SK-N-SH (cell line): ENCODE data around the gene PSMD3. TPM values are rescaled to one million over a fixed set of nuclear protein-coding genes. Genes with fewer than 3 reads are reported as not detected.

ENCODE experiments used
- CTCF ChIA-PET: fragments of 300-600, 350-600 bp; formaldehyde crosslinking; extraction: SDS; loops from one replicate; lab custom pipeline; 2021; lab: Yijun Ruan, JAX
- POLR2A ChIA-PET: fragments of 350-600 bp; sonication (Branson Sonifier 250); formaldehyde crosslinking; extraction: SDS; loops from one replicate; lab custom pipeline; 2020; ENCODE audit warnings: antibody characterized with exemption, inconsistent platforms; lab: Yijun Ruan, JAX
- DNase-seq: peaks from one replicate; pipeline ENCODE4 v3.0.0; 2012
- H2AFZ ChIP-seq: fragments of 200-600 bp; sonication (generic); 2 replicates; pipeline ENCODE4 v1.8.1; 2016; ENCODE audit warnings: antibody characterized with exemption, mild to moderate bottlenecking, low read depth
- H3F3A ChIP-seq: fragments of 200-600 bp; sonication (generic); replicated peaks from 2 replicates; pipeline ENCODE3; 2016; ENCODE audit warnings: antibody characterized with exemption, mild to moderate bottlenecking; ENCODE audit not compliant: insufficient read depth
- H3K27ac ChIP-seq, 2 experiments: fragments of 200-500 bp in 1 of 2; fragments of 200-600 bp in 1 of 2; sonication (Bioruptor generic) in 1 of 2; sonication (generic), shearing (Covaris generic) in 1 of 2; 2 replicates each; pipeline versions ENCODE4 v1.5.1 to v1.6.1; 2014 to 2016; ENCODE audit warnings: low read depth in 2 of 2, inconsistent platforms in 1 of 2, low read length in 1 of 2, mild to moderate bottlenecking in 1 of 2, mixed read lengths in 1 of 2
- H3K27me3 ChIP-seq: fragments of 200-600 bp; sonication (generic), shearing (Covaris generic); 2 replicates; pipeline ENCODE4 v1.6.1; 2016; ENCODE audit warnings: mixed run types; ENCODE audit not compliant: insufficient read depth
- H3K36me3 ChIP-seq, 2 experiments: fragments of 200-500 bp in 1 of 2; fragments of 200-600 bp in 1 of 2; sonication (Bioruptor generic) in 1 of 2; sonication (generic) in 1 of 2; replicated peaks in 1 of 2; 2 replicates each; pipeline versions ENCODE3 to v1.5.1; 2014 to 2016; ENCODE audit warnings: low read length in 1 of 2, mild to moderate bottlenecking in 1 of 2; ENCODE audit not compliant: insufficient read depth in 2 of 2, control insufficient read depth in 1 of 2
- H3K4me1 ChIP-seq, 2 experiments: fragments of 200-500 bp in 1 of 2; fragments of 200-600 bp in 1 of 2; sonication (Bioruptor generic) in 1 of 2; sonication (generic), shearing (Covaris generic) in 1 of 2; 2 replicates each; pipeline versions ENCODE4 v1.5.1 to v1.6.1; 2014 to 2016; ENCODE audit warnings: low read depth in 1 of 2, low read length in 1 of 2, mixed run types in 1 of 2; ENCODE audit not compliant: insufficient read depth in 2 of 2, control insufficient read depth in 1 of 2
- H3K4me2 ChIP-seq: fragments of 200-600 bp; sonication (generic), shearing (Covaris generic); 2 replicates; pipeline ENCODE4 v1.6.1; 2017; ENCODE audit warnings: mixed run types
- H3K4me3 ChIP-seq, 2 experiments: fragments of 200-500 bp in 1 of 2; fragments of 200-600 bp in 1 of 2; sonication (Bioruptor generic) in 1 of 2; sonication (generic), shearing (Covaris generic) in 1 of 2; 2 replicates each; pipeline versions ENCODE4 v1.5.1 to v1.8.1; 2014 to 2016; ENCODE audit warnings: low read depth in 2 of 2, inconsistent platforms in 1 of 2, low read length in 1 of 2, mild to moderate bottlenecking in 1 of 2, mixed read lengths in 1 of 2, moderate library complexity in 1 of 2
- H3K79me2 ChIP-seq: fragments of 200-600 bp; sonication (generic); 2 replicates; pipeline ENCODE4 v1.8.1; 2017; ENCODE audit warnings: mild to moderate bottlenecking; ENCODE audit not compliant: insufficient read depth
- H3K9ac ChIP-seq: fragments of 200-600 bp; sonication (generic); 2 replicates; pipeline ENCODE4 v1.6.1; 2017; ENCODE audit warnings: mixed run types
- H3K9me2 ChIP-seq: fragments of 200-600 bp; sonication (generic); 2 replicates; pipeline ENCODE4 v1.6.1; 2017; ENCODE audit warnings: mixed run types
- H3K9me3 ChIP-seq: fragments of 200-600 bp; sonication (generic); 2 replicates; pipeline ENCODE4 v1.6.1; 2017; ENCODE audit warnings: mixed run types, mild to moderate bottlenecking, moderate library complexity
- H4K20me1 ChIP-seq: fragments of 200-600 bp; sonication (generic); 2 replicates; pipeline ENCODE4 v1.6.1; 2017; ENCODE audit warnings: mild to moderate bottlenecking, mixed run types; ENCODE audit not compliant: insufficient read depth
- CHD2 ChIP-seq: fragments of 150-350 bp; IDR thresholded peaks from 2 replicates; pipeline ENCODE4 v1.6.1; 2018; ENCODE audit warnings: low read length; ENCODE audit not compliant: partially characterized antibody
- ELF1 ChIP-seq: IDR thresholded peaks from 2 replicates; pipeline ENCODE4 v1.4.0; 2012
- EP300 ChIP-seq, 2 experiments: IDR thresholded peaks; 2 replicates each; pipeline versions ENCODE4 v1.4.0 to v1.6.1; 2012; ENCODE audit warnings: borderline replicate concordance in 1 of 2, low read depth in 1 of 2, low read length in 1 of 2
- FOXJ3 ChIP-seq: sonication (generic); formaldehyde crosslinking; IDR thresholded peaks from 2 replicates; pipeline ENCODE4 v1.5.1; 2020; ENCODE audit warnings: mild to moderate bottlenecking, missing genetic modification reagents
- FOXM1 ChIP-seq: IDR thresholded peaks from 2 replicates; pipeline ENCODE4 v1.4.0; 2012; ENCODE audit warnings: low read depth, mild to moderate bottlenecking
- IRF3 ChIP-seq: fragments of 150-350 bp; IDR thresholded peaks from 2 replicates; pipeline ENCODE4 v1.6.1; 2016; ENCODE audit warnings: mild to moderate bottlenecking, low read depth, low read length
- MXI1 ChIP-seq: IDR thresholded peaks from 2 replicates; pipeline ENCODE4 v1.6.1; 2012; ENCODE audit warnings: mild to moderate bottlenecking, low read depth, low read length, improper control_type of control experiment
- NFIC ChIP-seq: IDR thresholded peaks from 2 replicates; pipeline ENCODE4 v1.4.0; 2012; ENCODE audit warnings: borderline replicate concordance
- TCF12 ChIP-seq: IDR thresholded peaks from 2 replicates; pipeline ENCODE4 v1.4.0; 2012
- USF1 ChIP-seq: IDR thresholded peaks from 2 replicates; pipeline ENCODE4 v1.4.0; 2012; ENCODE audit warnings: low read depth, borderline replicate concordance
- WGBS: methylation state at CpG from one replicate; pipeline ENCODE4 v1.1.6; 2017; ENCODE audit warnings: low lambda C conversion rate; 5-methylcytosine and 5-hydroxymethylcytosine counted together
- polyA plus RNA-seq, 3 experiments: library from polyadenylated mRNA; depleted of rRNA; stranded (reverse); fragments of >200 nt; gene quantifications; 2 replicates each; pipeline ENCODE4 v1.2.3, GENCODE V29; 2012
- TF ChIP-seq, protein P1 (sequence below): IDR thresholded peaks from 2 replicates; pipeline ENCODE4 v1.6.1; 2012; ENCODE audit warnings: mild to moderate bottlenecking, low read depth, low read length, moderate library complexity

PSMD3 gene
- polyA plus RNA-seq, 1 of the 3 experiments (the other 2 are of a cell fraction) = 104 TPM

DNA sequence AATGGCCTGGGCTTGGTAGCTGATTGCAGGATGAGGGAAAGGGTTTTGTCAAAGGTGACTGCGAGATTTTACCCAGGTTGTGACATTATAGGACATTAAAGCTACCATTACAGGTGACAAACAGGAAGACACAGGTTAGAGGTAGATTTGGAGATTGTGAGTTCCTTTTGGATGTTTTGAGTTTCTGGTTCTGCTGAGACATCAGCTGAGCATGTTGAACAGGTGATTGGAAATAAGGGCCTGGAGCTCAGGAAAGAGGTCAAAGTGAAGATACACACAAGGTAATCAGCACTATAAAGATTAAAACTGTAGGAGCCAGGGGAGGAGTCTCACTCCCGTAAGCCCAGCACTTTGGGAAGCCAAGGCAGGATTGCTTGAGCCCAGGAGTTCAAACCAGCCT, 11.8 kb upstream of the PSMD3 start:
- no peak overlapping the region for H3K9ac ChIP-seq
- no peaks in the 10 kb centered on the region for H3K27me3 ChIP-seq
- no peaks in the 10 kb centered on the region for H3K9me2 ChIP-seq
- DNase-seq = no peak
- H2AFZ ChIP-seq = no peak overlapping the region
- H3K27ac ChIP-seq = no peak overlapping the region
- no peaks in the 10 kb centered on the region for H3K9me3 ChIP-seq
- TF ChIP-seq FOXJ3 = no peak
- no peak for TF ChIP-seq ELF1
- no peak for TF ChIP-seq TCF12
- no peak for TF ChIP-seq USF1
- H3K36me3 ChIP-seq = no peaks in the 10 kb centered on the region
- WGBS = 48% methylated on average over 2 of the region's 2 CpGs
- no peak overlapping the region for H3K4me3 ChIP-seq
- H3F3A ChIP-seq = no peaks in the 10 kb centered on the region
- H4K20me1 ChIP-seq = no peaks in the 10 kb centered on the region
- peaks cover 0 to 3% of the 10 kb centered on the region in 2 experiments; a peak in 1 of 4 replicates for H3K4me1 ChIP-seq
- POLR2A ChIA-PET = no interaction called here
- H3K4me2 ChIP-seq = no peak overlapping the region
- CTCF ChIA-PET = interaction anchor here (0.7 to 6.2 kb wide), 6 partner anchors 10 to 58 kb away, joined by 3 to 29 read pairs (median 3); partner anchors contain the start of gene PSMD3
- no peaks in the 10 kb centered on the region for H3K79me2 ChIP-seq

DNA sequence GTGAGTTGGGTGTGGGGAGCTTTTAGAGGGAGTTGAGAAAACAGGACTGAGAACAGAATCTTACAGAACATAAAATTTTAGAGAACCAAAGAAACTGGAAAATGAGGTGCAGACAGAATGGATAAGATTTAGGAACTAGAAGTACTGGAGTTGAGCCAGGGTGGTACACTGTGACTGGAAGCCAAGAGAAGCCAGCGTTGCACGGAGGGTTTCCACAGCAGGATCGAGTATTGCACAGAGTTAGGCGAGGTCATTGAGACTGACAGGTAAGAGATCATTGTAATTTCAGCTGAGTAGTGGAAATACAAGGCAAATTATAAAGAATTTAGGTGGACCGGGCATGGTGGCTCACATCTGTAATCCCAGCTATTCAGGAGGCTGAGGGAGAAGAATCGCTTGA, 11.2 kb upstream of the PSMD3 start:
- Histone ChIP-seq H3K36me3 (no peaks in the 10 kb centered on the region), H2AFZ (no peak overlapping the region), H3K4me1 (peaks cover 0 to 6% of the 10 kb centered on the region in 2 experiments; a peak in 1 of 4 replicates), H3K9me2 (no peaks in the 10 kb centered on the region), H3K79me2 (no peaks in the 10 kb centered on the region), H3K27ac (no peak overlapping the region), H3K27me3 (no peaks in the 10 kb centered on the region), H3K4me2 (no peak overlapping the region), H4K20me1 (no peaks in the 10 kb centered on the region), H3K9ac (no peak overlapping the region), H3K4me3 (no peak overlapping the region)
- no peak for DNase-seq
- CTCF ChIA-PET = interaction anchor here (0.8 to 6.2 kb wide), 5 partner anchors 10 to 58 kb away, joined by 3 to 29 read pairs (median 3); partner anchors contain the start of gene PSMD3
- 51% methylated on average over 6 of the region's 6 CpGs for WGBS
- POLR2A ChIA-PET = no interaction called here
- TF ChIP-seq IRF3 = no peak
- no peak for TF ChIP-seq MXI1
- TF ChIP-seq EP300 (IDR thresholded peaks at IDR 0.05; ENCODE audit: borderline replicate concordance in 1 of 2, low read depth in 1 of 2, low read length in 1 of 2) = no peak
- TF ChIP-seq NFIC = no peak
- TF ChIP-seq, protein P1, sequence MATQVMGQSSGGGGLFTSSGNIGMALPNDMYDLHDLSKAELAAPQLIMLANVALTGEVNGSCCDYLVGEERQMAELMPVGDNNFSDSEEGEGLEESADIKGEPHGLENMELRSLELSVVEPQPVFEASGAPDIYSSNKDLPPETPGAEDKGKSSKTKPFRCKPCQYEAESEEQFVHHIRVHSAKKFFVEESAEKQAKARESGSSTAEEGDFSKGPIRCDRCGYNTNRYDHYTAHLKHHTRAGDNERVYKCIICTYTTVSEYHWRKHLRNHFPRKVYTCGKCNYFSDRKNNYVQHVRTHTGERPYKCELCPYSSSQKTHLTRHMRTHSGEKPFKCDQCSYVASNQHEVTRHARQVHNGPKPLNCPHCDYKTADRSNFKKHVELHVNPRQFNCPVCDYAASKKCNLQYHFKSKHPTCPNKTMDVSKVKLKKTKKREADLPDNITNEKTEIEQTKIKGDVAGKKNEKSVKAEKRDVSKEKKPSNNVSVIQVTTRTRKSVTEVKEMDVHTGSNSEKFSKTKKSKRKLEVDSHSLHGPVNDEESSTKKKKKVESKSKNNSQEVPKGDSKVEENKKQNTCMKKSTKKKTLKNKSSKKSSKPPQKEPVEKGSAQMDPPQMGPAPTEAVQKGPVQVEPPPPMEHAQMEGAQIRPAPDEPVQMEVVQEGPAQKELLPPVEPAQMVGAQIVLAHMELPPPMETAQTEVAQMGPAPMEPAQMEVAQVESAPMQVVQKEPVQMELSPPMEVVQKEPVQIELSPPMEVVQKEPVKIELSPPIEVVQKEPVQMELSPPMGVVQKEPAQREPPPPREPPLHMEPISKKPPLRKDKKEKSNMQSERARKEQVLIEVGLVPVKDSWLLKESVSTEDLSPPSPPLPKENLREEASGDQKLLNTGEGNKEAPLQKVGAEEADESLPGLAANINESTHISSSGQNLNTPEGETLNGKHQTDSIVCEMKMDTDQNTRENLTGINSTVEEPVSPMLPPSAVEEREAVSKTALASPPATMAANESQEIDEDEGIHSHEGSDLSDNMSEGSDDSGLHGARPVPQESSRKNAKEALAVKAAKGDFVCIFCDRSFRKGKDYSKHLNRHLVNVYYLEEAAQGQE = no peak
- no peak for TF ChIP-seq CHD2
- no peak for TF ChIP-seq FOXM1
- TF ChIP-seq, all 33 proteins: peak for 0
- no peaks in the 10 kb centered on the region for H3K9me3 ChIP-seq
- no peaks in the 10 kb centered on the region for H3F3A ChIP-seq
